OCI-LY3 (cell line): ENCODE results near the gene ZDHHC14.

Source experiments
- H2AFZ ChIP-seq: fragments of 200-600, 300-600 bp; shearing (Covaris generic); 2 replicates; pipeline ENCODE4 v1.6.0; 2014; ENCODE audit warnings: antibody characterized with exemption, low read depth, low read length
- H3K27ac ChIP-seq: fragments of 200-600, 300-600 bp; sonication (generic); 2 replicates; pipeline ENCODE4 v1.5.1; 2014; ENCODE audit warnings: mild to moderate bottlenecking, low read length, moderate library complexity, mixed read lengths
- H3K27me3 ChIP-seq: fragments of 200-600, 300-600 bp; sonication (generic); 2 replicates; pipeline ENCODE4 v1.6.1; 2014; ENCODE audit warnings: low read depth, low read length, mixed read lengths
- H3K36me3 ChIP-seq: fragments of 200-600, 300-600 bp; sonication (generic); replicated peaks from 2 replicates; pipeline ENCODE3; 2014; ENCODE audit warnings: low read depth, low read length, mixed read lengths
- H3K4me1 ChIP-seq: fragments of 300-600, 200-600 bp; sonication (generic); 2 replicates; pipeline ENCODE4 v1.6.1; 2014; ENCODE audit warnings: low read length, mixed read lengths
- H3K4me2 ChIP-seq: fragments of 200-600, 300-600 bp; sonication (generic); 2 replicates; pipeline ENCODE4 v1.6.1; 2014; ENCODE audit warnings: low read length, mixed read lengths
- H3K4me3 ChIP-seq: fragments of 300-600, 200-600 bp; sonication (generic); 2 replicates; pipeline ENCODE4 v1.5.1; 2014; ENCODE audit warnings: antibody characterized with exemption, mild to moderate bottlenecking, low read length, moderate library complexity
- H3K79me2 ChIP-seq: fragments of 300-600, 200-600 bp; shearing (Covaris generic); 2 replicates; pipeline ENCODE4 v1.6.1; 2014; ENCODE audit warnings: mild to moderate bottlenecking, low read length, mixed read lengths
- H3K9ac ChIP-seq: fragments of 300-600, 200-600 bp; shearing (Covaris generic); 2 replicates; pipeline ENCODE4 v1.6.0; 2014; ENCODE audit warnings: mild to moderate bottlenecking, low read length, moderate library complexity
- H3K9me3 ChIP-seq: fragments of 200-600, 300-600 bp; shearing (Covaris generic); 2 replicates; pipeline ENCODE4 v1.6.1; 2014; ENCODE audit warnings: low read length, mixed read lengths; ENCODE audit not compliant: insufficient read depth
- H4K20me1 ChIP-seq: fragments of 200-600, 300-600 bp; sonication (generic); 2 replicates; pipeline ENCODE4 v1.6.1; 2016; ENCODE audit warnings: low read length, mixed read lengths; ENCODE audit not compliant: insufficient read depth
- EZH2phosphoT487 ChIP-seq: fragments of 200-600 bp; shearing (Covaris generic); IDR thresholded peaks from 2 replicates; pipeline ENCODE4 v1.6.1; 2018; ENCODE audit warnings: antibody characterized with exemption, mixed run types, low read depth
- TF ChIP-seq, protein P1 (sequence below): fragments of 200-600, 300-600 bp; sonication (generic); IDR thresholded peaks from 2 replicates; pipeline ENCODE4 v1.5.1; 2014; ENCODE audit warnings: antibody characterized with exemption, low read length, low read depth

Gene ZDHHC14

DNA sequence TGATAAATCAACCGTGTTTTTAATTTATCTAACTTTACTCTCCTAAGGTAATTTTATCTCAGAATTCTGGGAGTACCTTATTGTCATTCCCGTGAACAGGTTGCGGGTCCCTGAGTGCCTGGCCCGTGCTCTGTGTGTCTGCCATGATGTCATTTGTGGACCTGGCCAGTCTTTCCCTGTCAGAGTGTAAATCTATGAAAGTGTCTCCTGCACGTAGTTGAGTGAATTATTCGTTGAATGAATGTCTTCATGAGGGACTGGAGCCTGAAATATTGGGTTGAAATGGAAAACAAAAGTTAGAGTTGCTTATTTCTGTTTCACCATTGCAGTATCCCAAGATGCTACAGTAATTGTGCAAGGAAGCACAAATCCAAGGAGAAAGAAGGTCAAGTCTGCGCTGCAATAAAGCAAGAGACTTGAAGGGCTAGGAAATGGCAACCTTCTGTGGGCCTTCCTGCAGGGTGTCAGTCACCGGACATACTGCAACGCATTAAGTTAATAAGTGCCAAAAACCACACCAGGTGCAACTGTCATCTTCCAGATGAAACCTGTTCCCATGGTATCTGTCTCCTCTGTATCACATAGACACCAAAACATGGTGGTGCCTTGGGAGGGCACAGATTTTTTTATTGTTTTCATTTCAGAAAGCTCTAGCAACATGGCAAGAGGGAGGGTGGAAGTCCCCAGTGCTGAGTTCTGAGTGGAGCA lies 135.5 kb downstream of the ZDHHC14 start:
- H3K9ac ChIP-seq = no peak overlapping the region
- H2AFZ ChIP-seq = no peak overlapping the region
- no peaks in the 10 kb centered on the region for H4K20me1 ChIP-seq
- H3K4me3 ChIP-seq = no peak overlapping the region
- H3K79me2 ChIP-seq = no peaks in the 10 kb centered on the region
- no peaks in the 10 kb centered on the region for H3K36me3 ChIP-seq
- no peaks in the 10 kb centered on the region for H3K27me3 ChIP-seq
- no peak overlapping the region for H3K27ac ChIP-seq
- no peaks in the 10 kb centered on the region for H3K4me1 ChIP-seq
- H3K9me3 ChIP-seq = no peaks in the 10 kb centered on the region
- no peak for TF ChIP-seq EZH2phosphoT487
- TF ChIP-seq, protein P1, sequence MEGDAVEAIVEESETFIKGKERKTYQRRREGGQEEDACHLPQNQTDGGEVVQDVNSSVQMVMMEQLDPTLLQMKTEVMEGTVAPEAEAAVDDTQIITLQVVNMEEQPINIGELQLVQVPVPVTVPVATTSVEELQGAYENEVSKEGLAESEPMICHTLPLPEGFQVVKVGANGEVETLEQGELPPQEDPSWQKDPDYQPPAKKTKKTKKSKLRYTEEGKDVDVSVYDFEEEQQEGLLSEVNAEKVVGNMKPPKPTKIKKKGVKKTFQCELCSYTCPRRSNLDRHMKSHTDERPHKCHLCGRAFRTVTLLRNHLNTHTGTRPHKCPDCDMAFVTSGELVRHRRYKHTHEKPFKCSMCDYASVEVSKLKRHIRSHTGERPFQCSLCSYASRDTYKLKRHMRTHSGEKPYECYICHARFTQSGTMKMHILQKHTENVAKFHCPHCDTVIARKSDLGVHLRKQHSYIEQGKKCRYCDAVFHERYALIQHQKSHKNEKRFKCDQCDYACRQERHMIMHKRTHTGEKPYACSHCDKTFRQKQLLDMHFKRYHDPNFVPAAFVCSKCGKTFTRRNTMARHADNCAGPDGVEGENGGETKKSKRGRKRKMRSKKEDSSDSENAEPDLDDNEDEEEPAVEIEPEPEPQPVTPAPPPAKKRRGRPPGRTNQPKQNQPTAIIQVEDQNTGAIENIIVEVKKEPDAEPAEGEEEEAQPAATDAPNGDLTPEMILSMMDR = no peak
- H3K4me2 ChIP-seq = no peak overlapping the region

DNA sequence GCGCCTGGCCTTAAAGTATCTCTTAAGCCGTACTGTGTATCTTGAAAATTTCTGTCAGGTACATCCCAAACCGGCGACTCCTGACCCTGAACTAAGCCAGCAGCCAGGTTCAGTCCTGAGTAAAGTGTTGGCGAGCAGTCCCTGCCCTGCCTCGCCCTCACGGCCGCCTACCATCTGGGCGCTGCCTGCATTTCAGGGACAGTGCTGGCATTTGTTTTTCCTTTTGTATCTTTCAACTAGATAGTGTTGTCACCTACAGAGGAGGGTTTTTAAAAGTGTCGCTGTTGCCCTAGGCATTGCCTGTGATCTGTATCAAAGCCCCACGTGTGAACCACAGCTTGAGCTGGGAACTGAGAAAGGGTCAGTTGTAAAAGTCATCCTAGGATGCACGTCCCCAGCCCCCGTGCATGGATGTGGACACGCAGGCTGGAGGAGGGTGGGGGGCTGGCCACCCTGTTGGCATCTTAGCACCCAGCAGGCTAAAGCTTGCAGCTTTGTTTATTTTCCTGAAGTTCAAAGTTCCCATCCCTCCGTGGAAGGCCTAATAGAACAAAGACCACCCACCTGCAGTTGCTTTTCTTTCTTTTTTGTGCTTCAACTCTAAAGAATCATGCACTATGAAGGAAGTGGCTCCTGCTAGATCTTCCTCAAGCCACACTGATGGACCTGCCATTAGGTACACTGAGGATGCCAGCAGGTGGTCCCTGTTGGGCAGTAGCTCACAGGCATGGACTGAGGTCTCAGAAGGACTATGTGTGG lies 136.8 kb downstream of the ZDHHC14 start:
- Histone ChIP-seq H3K36me3 (no peaks in the 10 kb centered on the region), H3K9ac (no peak overlapping the region), H4K20me1 (no peaks in the 10 kb centered on the region), H3K4me3 (no peak overlapping the region), H3K27ac (no peak overlapping the region), H3K9me3 (no peaks in the 10 kb centered on the region), H3K27me3 (no peaks in the 10 kb centered on the region), H3K79me2 (no peaks in the 10 kb centered on the region), H3K4me1 (no peaks in the 10 kb centered on the region), H2AFZ (no peak overlapping the region), H3K4me2 (no peak overlapping the region)
- TF ChIP-seq, protein P1 = no peak
- no peak for TF ChIP-seq EZH2phosphoT487

DNA sequence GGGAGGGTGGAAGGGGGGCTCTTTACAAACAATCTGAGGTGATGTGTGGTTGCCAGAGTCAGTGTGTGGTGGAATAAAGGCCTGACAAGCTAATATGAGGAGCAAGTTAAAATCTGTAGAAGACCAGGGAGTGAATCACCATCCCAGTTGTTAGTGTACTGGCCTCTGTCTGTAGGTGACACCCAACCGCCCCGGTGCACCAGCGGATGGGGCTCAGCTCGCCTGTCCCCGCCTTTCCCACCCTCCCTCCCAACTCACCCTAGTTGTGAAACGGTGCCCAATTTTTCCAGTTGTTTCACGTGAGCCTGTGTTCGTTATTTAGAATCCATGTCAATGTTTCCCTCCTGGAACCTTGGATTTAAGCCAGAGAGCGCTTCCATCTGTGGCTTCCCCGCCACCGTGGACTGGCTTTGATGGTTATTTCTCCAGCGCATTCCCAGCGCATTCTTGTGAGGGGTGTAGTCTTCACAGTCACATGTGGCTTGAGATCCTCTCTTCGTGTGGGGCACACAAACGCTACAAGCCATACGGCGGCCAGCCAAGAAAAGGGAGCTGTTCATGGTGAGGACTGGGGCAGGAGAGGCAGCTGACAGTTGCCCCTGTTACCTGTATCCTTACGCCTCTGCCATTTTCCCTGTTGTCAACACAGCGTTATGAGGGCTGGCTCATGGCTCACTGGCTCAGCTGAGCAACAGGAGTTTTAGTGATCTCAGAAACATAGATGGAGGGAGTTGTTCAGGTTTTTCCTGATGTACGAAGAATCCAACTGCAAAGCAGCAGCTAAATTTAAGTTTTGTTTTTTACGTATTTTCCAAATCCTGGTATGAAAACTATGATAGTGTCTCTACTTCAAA lies 137.6 kb downstream of the ZDHHC14 start:
- H3K4me2 ChIP-seq = no peak overlapping the region
- H3K9ac ChIP-seq = no peak overlapping the region
- TF ChIP-seq, protein P1 = no peak
- no peak for TF ChIP-seq EZH2phosphoT487
- no peak overlapping the region for H3K27ac ChIP-seq
- no peak overlapping the region for H3K4me3 ChIP-seq
- H3K27me3 ChIP-seq = no peaks in the 10 kb centered on the region
- no peaks in the 10 kb centered on the region for H3K36me3 ChIP-seq
- H2AFZ ChIP-seq = no peak overlapping the region
- no peaks in the 10 kb centered on the region for H3K79me2 ChIP-seq
- no peaks in the 10 kb centered on the region for H3K4me1 ChIP-seq
- no peaks in the 10 kb centered on the region for H3K9me3 ChIP-seq
- no peaks in the 10 kb centered on the region for H4K20me1 ChIP-seq
